ENCODE measurements around the gene DUSP22. TPM values are rescaled to one million over a fixed set of nuclear protein-coding genes. Genes with fewer than 3 reads are reported as not detected.

The DUSP22 gene
- total RNA-seq, 1 donor from 2014 or later, result 48.0 TPM

- intact Hi-C loops (cut with micrococcal nuclease), result no loop called here
- no peak for DNase-seq
- TF ChIP-seq, protein P1, sequence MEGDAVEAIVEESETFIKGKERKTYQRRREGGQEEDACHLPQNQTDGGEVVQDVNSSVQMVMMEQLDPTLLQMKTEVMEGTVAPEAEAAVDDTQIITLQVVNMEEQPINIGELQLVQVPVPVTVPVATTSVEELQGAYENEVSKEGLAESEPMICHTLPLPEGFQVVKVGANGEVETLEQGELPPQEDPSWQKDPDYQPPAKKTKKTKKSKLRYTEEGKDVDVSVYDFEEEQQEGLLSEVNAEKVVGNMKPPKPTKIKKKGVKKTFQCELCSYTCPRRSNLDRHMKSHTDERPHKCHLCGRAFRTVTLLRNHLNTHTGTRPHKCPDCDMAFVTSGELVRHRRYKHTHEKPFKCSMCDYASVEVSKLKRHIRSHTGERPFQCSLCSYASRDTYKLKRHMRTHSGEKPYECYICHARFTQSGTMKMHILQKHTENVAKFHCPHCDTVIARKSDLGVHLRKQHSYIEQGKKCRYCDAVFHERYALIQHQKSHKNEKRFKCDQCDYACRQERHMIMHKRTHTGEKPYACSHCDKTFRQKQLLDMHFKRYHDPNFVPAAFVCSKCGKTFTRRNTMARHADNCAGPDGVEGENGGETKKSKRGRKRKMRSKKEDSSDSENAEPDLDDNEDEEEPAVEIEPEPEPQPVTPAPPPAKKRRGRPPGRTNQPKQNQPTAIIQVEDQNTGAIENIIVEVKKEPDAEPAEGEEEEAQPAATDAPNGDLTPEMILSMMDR (IDR thresholded peaks at IDR 0.05; ENCODE audit: borderline replicate concordance), result no peak
- Histone ChIP-seq H3K27ac (replicated peaks) (no peak overlapping the region), H3K27me3 (ENCODE audit: low read depth) (peaks cover 51% of the 10 kb centered on the region), H3K4me3 (no peak overlapping the region), H3K4me1 (no peaks in the 10 kb centered on the region), H3K9me3 (replicated peaks) (no peaks in the 10 kb centered on the region), H3K36me3 (no peaks in the 10 kb centered on the region)
Measured at GRCh38 chr6:251920-252319, 40.4 kb upstream of the DUSP22 start.

DNA sequence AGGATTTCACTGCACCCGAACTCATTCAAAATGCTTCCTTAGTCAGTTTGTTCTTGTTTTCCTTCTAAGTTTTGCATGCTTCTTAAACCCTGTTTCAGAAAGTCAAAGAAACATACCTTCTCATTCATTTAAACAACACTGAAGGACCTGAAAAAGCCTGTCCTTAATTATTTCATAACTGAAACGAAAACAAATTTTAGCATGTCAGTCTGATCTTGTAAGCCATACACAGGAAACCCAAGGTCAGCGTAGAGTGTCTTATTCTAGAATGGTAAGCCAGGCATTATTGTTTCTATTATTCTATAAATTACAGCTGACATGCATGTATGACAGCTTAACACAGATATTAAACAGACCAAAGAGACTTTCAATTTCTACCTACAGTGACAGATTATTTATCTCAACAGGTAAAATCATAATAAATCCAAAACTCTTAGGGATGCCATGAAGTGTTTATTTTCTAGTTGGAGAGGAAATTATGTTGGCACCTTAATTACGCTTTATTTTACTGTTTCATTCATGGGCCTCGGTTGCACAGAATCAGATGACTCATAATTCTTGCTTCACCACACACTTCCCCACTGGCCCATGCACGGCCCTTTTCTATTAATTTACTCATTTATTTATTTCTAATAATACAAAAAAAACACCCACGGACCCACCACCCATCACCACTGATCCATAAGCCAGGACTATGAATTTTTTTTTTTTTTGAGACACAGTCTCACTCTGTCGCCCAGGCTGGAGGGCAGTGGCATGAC lies 39.3 kb upstream of the DUSP22 start:
- H3K9me3 ChIP-seq (replicated peaks), result no peaks in the 10 kb centered on the region
- DNase-seq, result no peak
- no peaks in the 10 kb centered on the region for H3K4me1 ChIP-seq
- peaks cover 49% of the 10 kb centered on the region for H3K27me3 ChIP-seq (ENCODE audit: low read depth)
- intact Hi-C loops (cut with micrococcal nuclease), result no loop called here
- TF ChIP-seq, protein P1 (IDR thresholded peaks at IDR 0.05; ENCODE audit: borderline replicate concordance), result no peak
- no peak overlapping the region for H3K27ac ChIP-seq (replicated peaks)
- H3K36me3 ChIP-seq, result no peaks in the 10 kb centered on the region
- no peak overlapping the region for H3K4me3 ChIP-seq

GRCh38 chr6:254016-254415 lies 38.3 kb upstream of the DUSP22 start:
- Histone ChIP-seq H3K4me3 (no peak overlapping the region), H3K27ac (replicated peaks) (no peak overlapping the region), H3K4me1 (no peaks in the 10 kb centered on the region), H3K27me3 (ENCODE audit: low read depth) (peaks cover 45% of the 10 kb centered on the region), H3K9me3 (replicated peaks) (peaks cover 4% of the 10 kb centered on the region), H3K36me3 (no peaks in the 10 kb centered on the region)
- TF ChIP-seq, protein P1 (IDR thresholded peaks at IDR 0.05; ENCODE audit: borderline replicate concordance), result no peak
- no peak for DNase-seq
- intact Hi-C loops (cut with micrococcal nuclease), result no loop called here

DNA sequence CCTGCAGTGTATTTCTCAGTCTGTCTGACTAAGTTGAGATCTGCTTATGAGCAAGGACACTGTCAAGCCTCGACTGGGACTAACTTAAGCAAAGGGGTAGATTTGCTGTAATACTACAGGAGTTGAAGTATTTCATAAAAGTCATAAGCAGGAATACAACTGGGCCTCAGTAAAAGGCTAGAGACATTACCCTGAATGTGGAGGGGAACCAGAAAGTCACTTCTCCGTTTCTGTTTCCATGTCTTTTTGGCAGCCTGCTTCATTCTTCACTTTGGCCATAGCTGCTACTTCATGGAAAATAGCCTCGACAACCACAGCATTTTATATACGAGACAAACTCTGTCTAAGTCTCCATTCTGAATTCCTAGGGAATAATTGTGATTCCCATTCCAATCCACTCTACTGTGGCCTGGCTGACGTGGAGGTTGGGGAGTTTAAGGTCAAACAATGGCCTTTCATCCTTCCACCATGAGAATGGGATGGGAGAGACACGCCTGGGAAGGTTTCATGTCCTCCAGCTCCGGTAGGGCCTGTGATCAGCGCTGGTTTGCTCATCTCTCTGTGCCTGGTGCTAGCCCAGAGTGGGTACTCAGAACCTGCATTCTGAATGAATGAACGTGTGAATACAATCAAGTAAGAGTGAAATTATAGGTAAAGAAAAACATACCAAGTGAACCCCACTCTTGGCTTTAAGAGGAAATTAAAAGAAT lies 37.1 kb upstream of the DUSP22 start:
- peaks cover 38% of the 10 kb centered on the region for H3K27me3 ChIP-seq (ENCODE audit: low read depth)
- H3K4me1 ChIP-seq, result no peaks in the 10 kb centered on the region
- no peaks in the 10 kb centered on the region for H3K36me3 ChIP-seq
- no peak overlapping the region for H3K27ac ChIP-seq (replicated peaks)
- intact Hi-C loops (cut with micrococcal nuclease), result no loop called here
- no peak overlapping the region for H3K4me3 ChIP-seq
- no peak for DNase-seq
- H3K9me3 ChIP-seq (replicated peaks), result peaks cover 4% of the 10 kb centered on the region
- TF ChIP-seq, protein P1 (IDR thresholded peaks at IDR 0.05; ENCODE audit: borderline replicate concordance), result no peak

- intact Hi-C loops (cut with micrococcal nuclease), result no loop called here
Measured at GRCh38 chr6:255751-256083, 36.6 kb upstream of the DUSP22 start.

More at GRCh38 chr6:255751-256083, 36.6 kb upstream of the DUSP22 start:
- Histone ChIP-seq H3K27ac (replicated peaks) (no peak overlapping the region), H3K4me3 (no peak overlapping the region), H3K9me3 (replicated peaks) (peaks cover 4% of the 10 kb centered on the region), H3K4me1 (no peaks in the 10 kb centered on the region), H3K36me3 (no peaks in the 10 kb centered on the region), H3K27me3 (ENCODE audit: low read depth) (peaks cover 33% of the 10 kb centered on the region)
- no peak for DNase-seq
- TF ChIP-seq, protein P1 (IDR thresholded peaks at IDR 0.05; ENCODE audit: borderline replicate concordance), result no peak
